Left renal pelvis (tissue), 4 donors: ENCODE results near the gene PRKCQ. TPM values are rescaled to one million over a fixed set of nuclear protein-coding genes. Genes with fewer than 3 reads are reported as not detected.

ENCODE experiments used
- DNase-seq, 4 donors: peaks; one replicate each; pipeline ENCODE4 v3.0.0-alpha.2; 2013; ENCODE audit warnings: low read depth in 4 of 4, low spot score in 3 of 4
- polyA plus RNA-seq, 4 donors: library from polyadenylated mRNA; unstranded; fragments of 120-200 nt; gene quantifications; one replicate each; pipeline ENCODE4 v1.2.1, GENCODE V29; 2013; ENCODE audit not compliant: insufficient read length in 4 of 4

The PRKCQ gene
- polyA plus RNA-seq, 4 donors = 1.6 to 16.4 (median 14.2) TPM

- DNase-seq = peak in 2 of 4 donors; percentile 45 to 63
Measured at GRCh38 chr10:6416892-6417512, 163.1 kb downstream of the PRKCQ start.

- no peak for DNase-seq
Measured at GRCh38 chr10:6411436-6411835, 168.6 kb downstream of the PRKCQ start.

GRCh38 chr10:6410830-6411229 lies 169.2 kb downstream of the PRKCQ start:
- DNase-seq = no peak

GRCh38 chr10:6409971-6410643 lies 170.0 kb downstream of the PRKCQ start:
- DNase-seq = peak in 2 of 4 donors; percentile 40 to 44

- no peak for DNase-seq
Measured at GRCh38 chr10:6408799-6409198, 171.3 kb downstream of the PRKCQ start.

GRCh38 chr10:6407034-6407721 lies 172.9 kb downstream of the PRKCQ start:
- DNase-seq = no peak

GRCh38 chr10:6406220-6407033 lies 173.6 kb downstream of the PRKCQ start:
- no peak for DNase-seq

- DNase-seq = no peak
Measured at GRCh38 chr10:6405713-6406112, 174.4 kb downstream of the PRKCQ start.

- no peak for DNase-seq
Measured at GRCh38 chr10:6404127-6405072, 175.7 kb downstream of the PRKCQ start.

- DNase-seq = no peak
Measured at GRCh38 chr10:6402960-6403359, 177.1 kb downstream of the PRKCQ start.

- no peak for DNase-seq
Measured at GRCh38 chr10:6402349-6402709, 177.7 kb downstream of the PRKCQ start.

GRCh38 chr10:6401558-6402348 lies 178.3 kb downstream of the PRKCQ start:
- DNase-seq = peak; percentile 74 to 86 (median 80)

GRCh38 chr10:6400821-6401465 lies 179.1 kb downstream of the PRKCQ start:
- no peak for DNase-seq

GRCh38 chr10:6400331-6400730 lies 179.7 kb downstream of the PRKCQ start:
- no peak for DNase-seq

GRCh38 chr10:6399879-6400278 lies 180.2 kb downstream of the PRKCQ start:
- DNase-seq = no peak

GRCh38 chr10:6399231-6399741 lies 180.8 kb downstream of the PRKCQ start:
- no peak for DNase-seq

- DNase-seq = no peak
Measured at GRCh38 chr10:6398399-6398798, 181.7 kb downstream of the PRKCQ start.

GRCh38 chr10:6396652-6397051 lies 183.4 kb downstream of the PRKCQ start:
- DNase-seq = no peak
